NCI-H2227 (cell line): ENCODE results near the gene CENPT.
"Not testable (repeated sequence)": the region's sequence is repeated elsewhere in the genome, so short reads cannot be mapped to it uniquely, and the experiment has no call there.

Experiments used
- DNase-seq: peaks from one replicate; lab custom pipeline; 2025; ENCODE audit not compliant: unreplicated experiment; lab: John Stamatoyannopoulos, UW

Gene CENPT

GRCh38 chr16:67848118-67848517, 625 bp upstream of the CENPT start:
- no peak for DNase-seq

DNA sequence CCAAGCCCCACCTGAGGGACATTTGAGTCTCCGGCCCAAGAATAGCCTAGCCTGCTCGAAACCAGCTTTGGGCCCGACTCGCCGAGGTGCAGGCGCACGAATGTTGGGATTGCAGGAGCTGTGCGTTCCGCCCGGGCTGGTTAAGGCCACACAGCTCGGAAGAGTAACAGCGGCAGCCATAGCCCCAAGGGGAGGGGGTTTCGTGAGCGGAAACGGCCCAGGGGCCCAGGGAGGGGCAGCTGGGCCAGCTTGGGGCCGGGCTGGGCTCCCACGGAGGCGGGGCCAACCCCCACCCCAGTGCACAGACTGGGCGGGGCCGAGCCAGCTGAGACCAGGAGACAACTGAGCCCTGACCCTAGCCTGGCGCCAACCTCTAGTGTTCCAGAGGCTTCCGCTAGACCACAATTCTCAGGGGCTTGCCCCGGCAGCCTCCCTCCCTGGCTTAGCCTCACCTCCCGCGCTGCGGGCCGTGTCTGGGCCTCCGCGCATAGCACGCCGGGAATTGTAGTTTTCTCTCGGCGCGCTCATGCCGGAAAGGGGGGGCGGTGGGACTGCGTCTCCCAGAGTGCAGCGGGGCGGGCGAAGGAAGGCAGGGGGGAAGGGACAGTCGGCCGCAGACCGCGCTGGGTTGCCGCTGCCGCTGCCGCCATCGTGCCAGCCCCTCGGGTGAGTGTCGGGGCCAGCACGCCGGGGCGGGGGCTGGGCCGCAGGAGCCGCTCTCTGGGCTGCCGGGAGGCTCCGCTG, 1.0 kb downstream of the CENPT start, which contains the start of gene NUTF2:
Gene NUTF2, plus strand, starts transcription at position 614 of the 744 bp plus-strand sequence. CDS start 18,198 bp downstream, outside the sequence.
- peak; percentile 94 for DNase-seq

GRCh38 chr16:67846063-67846319, 1.5 kb downstream of the CENPT start:
- no peak for DNase-seq

GRCh38 chr16:67845291-67846062, 2.0 kb downstream of the CENPT start:
- DNase-seq = no peak

DNA sequence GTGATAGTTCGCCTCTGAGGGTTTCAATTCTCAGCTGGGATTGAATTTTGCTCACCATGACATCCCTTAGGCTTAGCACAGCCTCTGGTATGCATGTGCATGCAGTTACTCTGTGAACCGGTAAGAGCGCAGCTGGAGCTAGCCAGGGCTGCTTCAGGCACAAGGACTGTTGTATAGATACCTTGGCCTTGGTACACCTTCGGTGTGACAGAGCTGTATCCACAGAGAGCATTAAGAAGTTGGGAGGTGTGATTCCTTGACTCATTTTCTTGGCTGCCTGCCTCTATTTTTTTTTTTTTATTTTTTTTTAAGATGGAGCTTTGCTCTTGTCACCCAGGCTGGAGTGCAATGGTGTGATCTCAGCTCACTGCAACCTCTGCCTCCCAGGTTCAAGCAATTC, 3.0 kb downstream of the CENPT start:
- peak; percentile 21 for DNase-seq

- no peak for DNase-seq
These were observed 4.1 kb downstream of the CENPT start for GRCh38 chr16:67843343-67843765.

- peak; percentile 69 for DNase-seq
These were observed 4.8 kb downstream of the CENPT start for GRCh38 chr16:67842509-67843342.

DNA sequence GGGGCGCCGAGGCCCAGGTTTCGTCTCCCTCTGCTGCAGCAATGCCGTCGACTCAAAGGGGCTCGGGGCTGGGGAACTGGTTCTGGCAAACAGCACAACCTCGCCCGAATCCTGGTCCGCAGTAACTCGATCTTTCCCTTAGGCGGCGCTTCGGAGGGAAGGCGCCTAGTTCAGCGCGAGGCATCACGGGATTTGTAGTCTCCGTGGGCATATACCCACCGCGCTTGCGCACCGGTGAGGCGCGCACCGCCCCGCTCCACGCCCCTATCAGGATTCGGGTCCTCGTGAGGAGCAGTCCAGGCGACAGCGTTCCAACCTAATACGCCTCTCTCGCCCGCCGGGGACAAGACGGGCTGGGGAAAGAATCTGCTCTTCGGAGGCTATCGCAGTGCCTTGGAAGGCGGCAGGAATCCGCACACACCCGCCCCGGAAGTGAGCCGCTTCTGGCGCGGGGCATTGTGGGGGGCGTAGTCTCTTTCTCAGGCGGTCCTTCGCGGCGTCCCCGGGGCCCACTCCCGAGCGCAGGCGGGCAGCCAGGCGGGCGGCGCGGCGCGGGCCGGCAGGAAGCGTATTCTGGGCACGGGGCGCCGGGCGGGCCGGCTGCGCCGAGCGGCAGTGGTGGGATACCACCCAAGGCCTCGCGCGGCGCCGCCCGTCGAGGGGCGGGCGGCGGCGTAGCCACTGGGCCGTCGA, 5.5 kb downstream of the CENPT start, which contains the start of gene THAP11:
Gene THAP11, plus strand, starts transcription at position 505 of the 693 bp plus-strand sequence. CDS start 235 bp downstream, outside the sequence.
- DNase-seq = peak; percentile 95

DNA sequence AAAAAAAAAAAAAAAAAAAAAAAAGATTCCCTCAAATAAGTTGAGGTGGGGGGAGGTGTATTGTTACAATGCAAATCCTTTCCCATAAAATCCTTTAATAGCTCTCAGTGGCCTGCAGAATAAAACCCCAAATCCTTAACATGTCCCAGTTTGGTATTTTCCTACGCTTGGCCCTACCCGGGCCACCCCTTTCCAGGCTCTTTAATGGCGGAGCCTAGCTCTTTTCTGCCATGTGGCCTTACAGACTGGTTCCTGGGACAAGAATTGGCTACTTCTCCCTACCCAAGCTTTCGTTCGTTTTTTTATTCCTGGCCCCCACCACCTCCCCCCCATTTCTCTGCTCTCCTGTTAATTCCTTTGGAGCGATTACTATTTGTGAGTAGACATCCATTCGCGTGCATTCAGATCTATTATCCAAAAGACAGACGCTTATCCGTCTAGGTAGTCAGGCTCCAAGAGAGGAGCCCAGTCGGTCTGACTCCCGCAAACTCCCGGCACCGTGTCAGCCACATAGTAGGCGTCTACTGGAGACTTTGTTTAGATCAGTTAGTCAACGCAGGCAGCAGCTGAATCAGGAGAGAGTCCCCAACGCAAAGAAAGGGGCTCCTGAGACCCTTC, 6.2 kb downstream of the CENPT start:
- no peak for DNase-seq

DNA sequence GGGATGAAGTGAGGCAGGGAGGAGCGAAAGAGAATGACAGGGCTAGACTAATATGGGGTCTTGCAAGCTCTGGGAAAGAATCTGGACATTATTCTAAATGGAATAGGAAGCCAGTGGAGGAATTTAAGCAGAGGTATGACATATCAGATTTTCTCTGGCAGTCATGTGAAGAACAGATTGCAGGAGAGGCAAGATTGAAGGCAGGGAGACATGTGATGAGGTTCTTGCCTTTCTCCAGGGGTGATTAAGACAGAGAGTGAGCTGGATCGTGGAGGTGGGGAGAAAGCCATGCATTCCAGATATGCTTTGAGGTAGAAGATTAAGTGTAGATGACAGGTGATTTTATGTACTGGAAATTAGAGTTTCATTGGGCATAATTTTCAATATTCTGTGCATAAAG, 9.7 kb downstream of the CENPT start:
- no peak for DNase-seq

DNA sequence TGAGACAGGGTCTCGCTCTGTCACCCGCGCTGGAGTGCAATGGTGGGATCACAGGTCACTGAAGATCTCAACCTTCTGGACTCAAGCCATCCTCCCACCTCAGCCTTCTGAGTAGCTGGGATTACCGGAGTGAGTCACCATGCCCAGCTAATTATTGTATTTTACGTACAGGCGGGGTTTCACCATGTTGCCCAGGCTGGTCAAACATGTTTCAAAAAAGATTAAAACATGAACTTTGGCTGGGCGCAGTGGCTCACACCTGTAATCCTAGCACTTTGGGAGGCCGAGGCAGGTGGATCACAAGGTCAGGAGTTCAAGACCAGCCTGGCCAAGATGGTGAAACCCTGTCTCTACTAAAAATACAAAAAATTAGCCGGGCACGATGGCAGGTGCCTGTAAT, 10.3 kb downstream of the CENPT start:
- not testable (repeated sequence) for DNase-seq

DNA sequence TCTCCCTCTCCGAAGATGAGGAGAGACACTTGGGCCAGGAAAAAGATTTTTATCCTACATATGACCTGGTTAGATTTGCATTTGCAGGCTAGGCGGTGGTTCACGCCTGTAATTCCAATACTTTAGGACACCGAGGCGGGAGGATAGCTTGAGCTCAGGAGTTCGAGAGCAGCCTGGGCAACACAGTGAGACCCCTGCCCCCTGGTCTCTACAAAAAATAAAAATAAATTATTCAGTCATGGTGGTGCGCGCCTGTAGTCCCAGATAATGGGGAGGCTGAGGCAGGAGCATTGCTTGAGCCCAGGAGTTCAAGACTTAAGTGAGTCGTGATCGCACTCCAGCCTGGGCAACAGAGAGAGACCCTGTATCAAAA, 13.3 kb downstream of the CENPT start:
- DNase-seq = no peak

GRCh38 chr16:67833415-67834241, 13.9 kb downstream of the CENPT start:
- DNase-seq = peak; percentile 92

GRCh38 chr16:67833030-67833414, 14.5 kb downstream of the CENPT start:
- peak; percentile 9 for DNase-seq

GRCh38 chr16:67828651-67829050, 18.8 kb downstream of the CENPT start:
- DNase-seq = no peak

DNA sequence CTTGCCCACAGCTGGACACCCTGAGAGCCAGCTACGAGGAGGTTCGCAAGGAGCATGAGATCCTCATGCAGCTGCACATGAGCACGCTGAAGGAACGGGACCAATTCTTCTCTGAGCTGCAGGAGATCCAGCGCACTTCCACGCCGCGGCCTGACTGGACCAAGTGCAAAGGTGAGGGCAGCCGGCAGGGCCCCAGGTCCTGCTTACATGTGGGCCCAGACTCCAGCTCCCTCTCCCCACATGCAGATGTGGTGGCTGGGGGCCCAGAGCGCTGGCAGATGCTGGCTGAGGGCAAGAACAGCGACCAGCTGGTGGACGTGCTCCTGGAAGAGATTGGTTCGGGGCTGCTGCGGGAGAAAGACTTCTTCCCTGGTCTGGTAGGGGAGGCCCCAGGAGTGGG, 21.6 kb downstream of the CENPT start:
- DNase-seq = no peak

GRCh38 chr16:67825119-67825518, 22.4 kb downstream of the CENPT start:
- DNase-seq = no peak

DNA sequence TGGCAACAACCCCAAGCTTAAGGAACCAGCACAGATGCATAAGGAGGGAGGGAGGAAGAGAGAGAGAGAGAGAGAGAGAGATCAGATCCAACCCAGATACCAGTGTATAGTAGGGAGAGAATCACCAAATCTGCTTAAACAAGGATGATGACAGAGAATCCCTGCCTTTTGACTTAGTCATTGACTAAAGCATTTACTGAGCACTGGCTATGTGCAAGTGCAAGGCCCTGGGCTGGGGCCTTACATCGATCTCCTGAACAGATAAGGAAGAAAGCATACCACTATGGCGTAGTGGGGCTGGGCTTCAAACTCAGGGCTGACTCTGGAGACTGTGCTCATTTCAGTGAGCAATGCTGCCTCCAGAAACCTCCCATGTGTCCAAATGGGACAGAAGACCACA, 25.0 kb downstream of the CENPT start:
- DNase-seq = no peak

- DNase-seq = no peak
These were observed 26.8 kb downstream of the CENPT start for GRCh38 chr16:67820608-67821259.
